ENCODE data around the gene PAX7.

Gene PAX7

DNA sequence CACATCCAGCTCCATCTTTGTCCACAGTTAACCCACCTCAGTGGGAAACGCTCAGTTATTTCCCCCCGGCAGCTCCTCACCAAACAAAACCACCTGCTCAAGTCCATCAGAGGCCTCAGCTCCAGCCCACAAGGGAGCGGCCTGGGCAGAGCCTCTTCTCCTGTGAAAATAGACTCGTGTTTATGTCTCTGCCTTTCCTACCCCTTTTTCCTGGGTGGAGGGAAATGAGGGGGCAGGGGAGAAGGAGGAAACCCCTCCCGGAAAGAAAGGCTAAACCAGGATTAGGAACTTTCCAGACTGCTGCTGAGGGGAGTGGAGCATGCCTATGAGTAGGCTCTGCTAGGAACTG lies 81.6 kb downstream of the PAX7 start:
- no peak overlapping the region for H3K27ac ChIP-seq
- POLR2A ChIA-PET (ENCODE audit: low non-redundant PET) = no interaction called here
- CTCF ChIA-PET = interaction anchor here (0.6 kb wide), 1 partner anchor 152 kb away, joined by 3 read pairs; no protein-coding TSS in a partner anchor
- DNase-seq (ENCODE audit: low spot score) = no peak
- TF ChIP-seq, protein P1, sequence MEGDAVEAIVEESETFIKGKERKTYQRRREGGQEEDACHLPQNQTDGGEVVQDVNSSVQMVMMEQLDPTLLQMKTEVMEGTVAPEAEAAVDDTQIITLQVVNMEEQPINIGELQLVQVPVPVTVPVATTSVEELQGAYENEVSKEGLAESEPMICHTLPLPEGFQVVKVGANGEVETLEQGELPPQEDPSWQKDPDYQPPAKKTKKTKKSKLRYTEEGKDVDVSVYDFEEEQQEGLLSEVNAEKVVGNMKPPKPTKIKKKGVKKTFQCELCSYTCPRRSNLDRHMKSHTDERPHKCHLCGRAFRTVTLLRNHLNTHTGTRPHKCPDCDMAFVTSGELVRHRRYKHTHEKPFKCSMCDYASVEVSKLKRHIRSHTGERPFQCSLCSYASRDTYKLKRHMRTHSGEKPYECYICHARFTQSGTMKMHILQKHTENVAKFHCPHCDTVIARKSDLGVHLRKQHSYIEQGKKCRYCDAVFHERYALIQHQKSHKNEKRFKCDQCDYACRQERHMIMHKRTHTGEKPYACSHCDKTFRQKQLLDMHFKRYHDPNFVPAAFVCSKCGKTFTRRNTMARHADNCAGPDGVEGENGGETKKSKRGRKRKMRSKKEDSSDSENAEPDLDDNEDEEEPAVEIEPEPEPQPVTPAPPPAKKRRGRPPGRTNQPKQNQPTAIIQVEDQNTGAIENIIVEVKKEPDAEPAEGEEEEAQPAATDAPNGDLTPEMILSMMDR (conservative IDR thresholded peaks at IDR 0.05; ENCODE audit: low read depth) = no peak

DNA sequence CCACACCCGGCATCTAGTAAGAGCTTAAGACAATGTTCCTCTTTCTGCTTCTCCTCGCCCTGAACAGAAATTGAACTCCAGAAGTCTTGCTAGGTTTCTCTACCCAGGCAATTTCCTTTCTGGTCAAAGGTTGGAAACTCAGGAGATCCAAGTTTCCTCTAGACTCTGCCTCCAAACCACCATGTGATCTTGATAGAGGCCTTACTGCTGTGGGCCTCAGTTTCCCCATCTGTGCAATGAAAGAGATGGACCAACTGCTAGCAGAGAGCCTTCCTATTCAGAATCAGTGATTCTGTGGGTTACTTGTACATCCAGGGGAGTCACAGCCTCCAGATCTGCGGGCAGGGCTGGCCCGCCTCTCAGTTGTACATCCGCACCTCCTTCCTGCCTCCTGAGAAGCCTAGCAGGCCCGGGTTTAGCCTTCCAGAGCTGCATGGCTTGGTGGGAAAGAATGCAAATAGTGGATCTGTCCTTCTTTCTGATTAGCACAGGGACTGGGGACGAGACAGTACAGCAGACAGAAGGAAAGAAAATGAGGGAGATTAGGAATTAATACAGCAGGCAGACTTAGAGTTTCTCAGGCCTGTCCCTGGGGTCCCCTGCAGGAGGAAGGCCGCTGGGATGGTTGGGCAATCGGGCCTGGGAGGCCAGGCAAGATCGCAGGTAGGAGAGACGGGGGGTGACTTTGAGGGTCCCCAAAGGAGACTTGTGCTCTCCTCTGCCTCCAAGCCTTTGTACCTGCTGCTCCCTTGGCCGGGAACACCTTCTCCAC lies 83.9 kb downstream of the PAX7 start:
- POLR2A ChIA-PET (ENCODE audit: low non-redundant PET) = no interaction called here
- DNase-seq (ENCODE audit: low spot score) = no peak
- TF ChIP-seq, protein P1 (conservative IDR thresholded peaks at IDR 0.05; ENCODE audit: low read depth) = no peak
- no peak overlapping the region for H3K27ac ChIP-seq
- CTCF ChIA-PET = no interaction called here

DNA sequence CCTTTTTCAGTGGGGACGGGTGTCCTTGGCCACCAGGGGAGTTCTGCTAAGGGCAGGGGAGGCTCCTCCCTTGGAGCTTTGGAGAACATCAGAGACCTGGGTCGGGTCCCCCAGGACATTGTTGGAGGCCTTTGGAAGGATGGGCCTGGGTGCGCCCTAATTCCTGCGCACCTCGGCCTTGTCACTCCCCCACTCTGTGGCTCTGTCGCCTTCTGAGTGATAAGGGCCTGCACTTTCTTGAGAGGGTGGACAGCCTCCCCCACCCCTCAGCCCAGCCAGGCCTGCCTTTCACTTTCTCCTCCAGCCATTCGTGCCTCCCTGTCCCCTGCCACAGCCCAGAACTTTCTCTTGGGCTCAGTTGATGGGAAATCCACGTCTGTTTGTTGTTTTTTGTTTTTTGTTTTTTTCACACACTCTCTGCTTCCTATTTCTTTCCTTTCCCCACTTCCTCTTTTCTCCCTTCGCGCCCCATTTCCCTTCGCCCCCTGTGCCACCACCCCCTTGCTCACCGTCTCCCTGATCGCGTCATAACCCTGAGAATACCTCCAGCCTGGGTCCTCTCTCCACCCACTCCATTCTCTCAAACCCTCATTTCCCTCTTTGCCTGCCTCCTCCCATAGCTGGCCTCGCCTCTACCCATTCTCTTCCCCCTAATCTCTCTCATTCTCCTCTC lies 85.6 kb downstream of the PAX7 start:
- POLR2A ChIA-PET (ENCODE audit: low non-redundant PET) = no interaction called here
- CTCF ChIA-PET = no interaction called here
- DNase-seq (ENCODE audit: low spot score) = no peak
- H3K27ac ChIP-seq = no peak overlapping the region
- TF ChIP-seq, protein P1 (conservative IDR thresholded peaks at IDR 0.05; ENCODE audit: low read depth) = no peak

GRCh38 chr1:18716785-18717678 lies 86.4 kb downstream of the PAX7 start:
- POLR2A ChIA-PET (ENCODE audit: low non-redundant PET) = no interaction called here
- no peak overlapping the region for H3K27ac ChIP-seq
- DNase-seq (ENCODE audit: low spot score) = no peak
- TF ChIP-seq, protein P1 (conservative IDR thresholded peaks at IDR 0.05; ENCODE audit: low read depth) = no peak
- CTCF ChIA-PET = no interaction called here

GRCh38 chr1:18719786-18720451 lies 89.3 kb downstream of the PAX7 start:
- POLR2A ChIA-PET (ENCODE audit: low non-redundant PET) = no interaction called here

More at GRCh38 chr1:18719786-18720451, 89.3 kb downstream of the PAX7 start:
- H3K27ac ChIP-seq = no peak overlapping the region
- TF ChIP-seq, protein P1 (conservative IDR thresholded peaks at IDR 0.05; ENCODE audit: low read depth) = no peak
- DNase-seq (ENCODE audit: low spot score) = no peak
- CTCF ChIA-PET = no interaction called here

All from RWPE1 (cell line).